HUES48 (cell line): ENCODE results near the gene FBXO10.

Experiments used
- H3K27ac ChIP-seq: one replicate; pipeline ENCODE4 v1.7.0; 2013; ENCODE audit warnings: low read depth, low read length, inconsistent platforms
- H3K27me3 ChIP-seq: 2 replicates; pipeline ENCODE4 v1.6.1; 2013; ENCODE audit warnings: mild to moderate bottlenecking, low read length; ENCODE audit not compliant: control insufficient read depth, insufficient read depth
- H3K36me3 ChIP-seq: 2 replicates; pipeline ENCODE4 v1.6.1; 2013; ENCODE audit warnings: low read length; ENCODE audit not compliant: control insufficient read depth, insufficient read depth
- H3K4me1 ChIP-seq: 2 replicates; pipeline ENCODE4 v1.6.1; 2013; ENCODE audit warnings: mild to moderate bottlenecking, low read length; ENCODE audit not compliant: control insufficient read depth, insufficient read depth
- H3K4me3 ChIP-seq: 2 replicates; pipeline ENCODE4 v1.5.1; 2013; ENCODE audit warnings: mild to moderate bottlenecking, low read depth, low read length
- H3K9ac ChIP-seq: 2 replicates; pipeline ENCODE4 v1.6.1; 2013; ENCODE audit warnings: mild to moderate bottlenecking, low read depth, low read length, moderate library complexity
- H3K9me3 ChIP-seq: 2 replicates; pipeline ENCODE4 v1.6.1; 2013; ENCODE audit warnings: low read length; ENCODE audit not compliant: control insufficient read depth, insufficient read depth

Gene FBXO10

GRCh38 chr9:37551468-37551867 lies 24.7 kb downstream of the FBXO10 start:
- no peak overlapping the region for H3K4me3 ChIP-seq
- H3K27ac ChIP-seq = no peak overlapping the region
- no peaks in the 10 kb centered on the region for H3K9me3 ChIP-seq
- H3K27me3 ChIP-seq = no peaks in the 10 kb centered on the region
- H3K36me3 ChIP-seq = no peaks in the 10 kb centered on the region
- peaks cover 4% of the 10 kb centered on the region; the same call in 1 of the 2 replicates for H3K4me1 ChIP-seq
- H3K9ac ChIP-seq = no peak overlapping the region

GRCh38 chr9:37550781-37551180 lies 25.4 kb downstream of the FBXO10 start:
- Histone ChIP-seq H3K4me1 (peaks cover 4% of the 10 kb centered on the region; the same call in 1 of the 2 replicates), H3K27ac (no peak overlapping the region), H3K9ac (no peak overlapping the region), H3K36me3 (no peaks in the 10 kb centered on the region), H3K4me3 (no peak overlapping the region), H3K27me3 (no peaks in the 10 kb centered on the region), H3K9me3 (no peaks in the 10 kb centered on the region)

- Histone ChIP-seq H3K4me3 (no peak overlapping the region), H3K9me3 (no peaks in the 10 kb centered on the region), H3K27ac (no peak overlapping the region)
Measured at GRCh38 chr9:37549527-37549926, 26.7 kb downstream of the FBXO10 start.

DNA sequence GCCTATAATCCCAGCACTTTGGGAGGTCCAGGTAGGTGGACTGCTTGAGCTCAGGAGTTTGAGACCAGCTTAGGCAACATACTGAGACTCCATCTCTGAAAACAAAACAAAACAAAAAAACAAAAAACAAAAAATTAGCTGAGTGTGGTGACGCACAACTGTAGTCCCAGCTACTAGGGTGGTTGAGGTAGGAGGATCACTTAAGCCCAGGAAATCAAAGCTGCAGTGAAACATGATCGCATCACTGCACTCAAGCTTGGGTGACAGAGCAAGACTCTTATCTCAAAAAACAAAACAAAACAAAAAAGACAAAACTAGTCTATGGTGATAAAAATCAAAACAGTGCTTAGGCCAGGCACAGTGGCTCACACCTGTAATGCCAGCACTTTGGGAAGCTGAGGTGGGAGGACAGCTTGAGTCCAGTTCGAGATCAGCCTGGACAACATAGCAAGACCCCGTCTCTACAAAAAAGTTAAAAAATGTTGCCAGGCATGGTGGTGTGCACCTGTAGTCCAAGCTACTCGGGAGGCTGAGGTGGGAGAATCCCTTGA lies 28.8 kb downstream of the FBXO10 start:
- H3K36me3 ChIP-seq = no peaks in the 10 kb centered on the region
- no peak overlapping the region for H3K4me3 ChIP-seq
- H3K9ac ChIP-seq = no peak overlapping the region
- no peaks in the 10 kb centered on the region for H3K9me3 ChIP-seq
- H3K27me3 ChIP-seq = no peaks in the 10 kb centered on the region
- no peak overlapping the region for H3K27ac ChIP-seq
- peaks cover 4% of the 10 kb centered on the region; the same call in 1 of the 2 replicates for H3K4me1 ChIP-seq

More at GRCh38 chr9:37549527-37549926, 26.7 kb downstream of the FBXO10 start:
- no peaks in the 10 kb centered on the region for H3K36me3 ChIP-seq
- no peak overlapping the region for H3K9ac ChIP-seq
- peaks cover 4% of the 10 kb centered on the region; the same call in 1 of the 2 replicates for H3K4me1 ChIP-seq
- H3K27me3 ChIP-seq = no peaks in the 10 kb centered on the region

DNA sequence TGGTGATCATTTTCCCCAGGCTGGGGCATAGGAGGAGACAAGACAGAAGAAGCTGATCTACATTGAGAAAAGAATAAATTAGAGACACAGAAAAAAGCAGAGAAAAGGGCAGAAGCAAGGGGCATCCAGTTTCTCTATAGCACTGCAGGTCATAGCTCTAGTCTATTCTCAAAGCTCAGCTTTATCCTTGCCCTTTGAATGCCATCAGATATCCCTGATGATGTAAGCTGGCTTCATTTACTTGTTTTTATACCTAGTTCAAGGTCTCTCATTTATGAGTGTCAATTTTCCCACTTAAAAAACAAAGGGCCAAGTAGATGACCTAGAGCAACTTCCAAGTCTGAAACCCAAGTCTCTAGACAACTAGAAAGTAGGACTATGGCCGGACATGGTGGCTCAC lies 32.7 kb downstream of the FBXO10 start:
- H3K27me3 ChIP-seq = no peaks in the 10 kb centered on the region
- H3K36me3 ChIP-seq = peaks cover 24% of the 10 kb centered on the region
- H3K9ac ChIP-seq = no peak overlapping the region
- H3K4me3 ChIP-seq = no peak overlapping the region
- H3K27ac ChIP-seq = no peak overlapping the region
- no peaks in the 10 kb centered on the region for H3K4me1 ChIP-seq
- no peaks in the 10 kb centered on the region for H3K9me3 ChIP-seq

- H3K4me1 ChIP-seq = no peaks in the 10 kb centered on the region
Measured at GRCh38 chr9:37542895-37543294, 33.3 kb downstream of the FBXO10 start.

DNA sequence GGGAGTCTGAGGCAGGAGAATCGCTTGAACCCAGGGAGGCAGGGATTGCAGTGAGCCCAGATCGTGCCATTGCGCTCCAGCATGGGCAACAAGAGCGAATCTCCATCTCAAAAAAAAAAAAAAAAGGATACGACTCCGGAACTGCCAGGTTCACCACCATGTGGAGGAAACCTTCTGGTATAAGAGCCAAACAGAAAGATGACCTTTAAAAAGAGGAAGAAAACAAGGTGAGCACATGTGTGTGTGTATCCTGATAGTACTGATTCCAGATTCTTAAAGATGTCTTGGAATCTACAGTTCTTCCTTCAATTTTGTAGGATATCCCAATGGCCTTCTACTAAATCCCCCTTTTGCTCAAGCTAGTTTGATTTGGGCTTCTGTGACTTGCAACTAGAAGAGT lies 33.7 kb downstream of the FBXO10 start:
- peaks cover 33% of the 10 kb centered on the region for H3K36me3 ChIP-seq
- H3K27ac ChIP-seq = no peak overlapping the region
- no peaks in the 10 kb centered on the region for H3K27me3 ChIP-seq
- no peak overlapping the region for H3K9ac ChIP-seq
- H3K9me3 ChIP-seq = no peaks in the 10 kb centered on the region
- H3K4me1 ChIP-seq = no peaks in the 10 kb centered on the region
- no peak overlapping the region for H3K4me3 ChIP-seq

More at GRCh38 chr9:37542895-37543294, 33.3 kb downstream of the FBXO10 start:
- Histone ChIP-seq H3K4me3 (no peak overlapping the region), H3K27ac (no peak overlapping the region), H3K36me3 (peaks cover 29% of the 10 kb centered on the region), H3K27me3 (no peaks in the 10 kb centered on the region), H3K9me3 (no peaks in the 10 kb centered on the region), H3K9ac (no peak overlapping the region)

GRCh38 chr9:37541465-37541864 lies 34.7 kb downstream of the FBXO10 start:
- no peaks in the 10 kb centered on the region for H3K27me3 ChIP-seq
- no peak overlapping the region for H3K27ac ChIP-seq
- H3K9me3 ChIP-seq = no peaks in the 10 kb centered on the region
- H3K4me3 ChIP-seq = no peak overlapping the region
- H3K36me3 ChIP-seq = peaks cover 43% of the 10 kb centered on the region
- H3K9ac ChIP-seq = no peak overlapping the region
- H3K4me1 ChIP-seq = no peaks in the 10 kb centered on the region

DNA sequence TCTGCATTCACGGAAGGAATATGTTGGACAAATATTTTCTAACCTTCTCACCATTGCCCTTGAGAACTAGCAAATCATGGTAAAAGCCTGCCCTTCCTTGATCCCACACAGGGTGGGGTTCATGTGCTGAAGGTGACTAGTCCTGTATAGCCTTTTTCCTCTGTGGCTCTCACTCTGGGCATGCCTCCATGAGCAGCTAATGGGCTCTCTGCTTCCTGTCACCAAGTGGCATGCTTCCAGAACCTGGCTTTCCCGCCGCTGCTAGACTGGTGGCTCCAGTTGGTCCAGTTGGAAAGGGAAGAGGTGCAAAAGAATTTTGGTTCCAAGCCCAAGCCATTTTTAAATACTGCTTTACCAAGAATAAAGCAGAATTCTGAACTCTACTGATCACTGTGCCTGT lies 35.5 kb downstream of the FBXO10 start:
- Histone ChIP-seq H3K9me3 (no peaks in the 10 kb centered on the region), H3K9ac (no peak overlapping the region), H3K36me3 (peaks cover 52% of the 10 kb centered on the region), H3K4me3 (no peak overlapping the region), H3K27ac (no peak overlapping the region), H3K27me3 (no peaks in the 10 kb centered on the region), H3K4me1 (no peaks in the 10 kb centered on the region)

DNA sequence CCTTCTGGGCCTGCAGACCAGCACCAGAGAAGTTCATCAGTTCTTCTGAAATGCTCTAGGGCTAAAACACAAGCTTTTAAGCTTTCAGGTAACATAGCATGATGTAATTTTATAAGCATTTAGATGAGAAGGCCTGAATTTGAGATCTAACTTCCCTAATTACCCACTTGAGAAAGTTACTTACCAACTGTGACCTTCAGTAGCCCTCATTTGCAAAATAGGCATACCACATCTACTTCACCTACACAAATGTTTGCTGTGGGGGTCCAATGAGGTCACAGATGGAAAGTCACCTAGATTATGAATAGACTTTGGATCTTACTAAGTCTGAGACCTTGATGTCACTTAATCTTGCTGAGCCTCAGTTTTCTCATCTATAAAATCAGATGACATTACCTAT lies 36.5 kb downstream of the FBXO10 start:
- Histone ChIP-seq H3K36me3 (peaks cover 55% of the 10 kb centered on the region), H3K27ac (no peak overlapping the region)

DNA sequence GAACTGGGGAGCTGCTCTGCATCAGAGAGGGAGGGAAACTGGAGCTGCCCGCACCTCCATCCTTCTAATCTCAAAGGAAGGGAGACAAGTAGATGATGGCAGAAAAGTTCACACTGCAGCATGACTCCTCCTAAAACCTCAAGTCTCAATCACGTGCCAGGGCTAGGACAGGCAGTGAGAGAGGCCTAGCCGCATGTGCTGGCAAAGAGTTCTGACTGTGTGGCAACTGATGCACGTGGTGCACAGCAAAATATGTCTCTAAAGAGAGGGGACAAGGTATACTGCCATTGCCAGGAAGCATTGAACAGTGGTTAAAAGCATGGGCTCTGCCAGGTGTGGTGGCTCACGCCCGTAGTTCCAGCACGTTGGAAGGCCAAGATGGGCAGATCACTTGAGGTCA lies 38.1 kb downstream of the FBXO10 start:
- Histone ChIP-seq H3K9me3 (no peaks in the 10 kb centered on the region), H3K36me3 (peaks cover 56% of the 10 kb centered on the region), H3K4me3 (no peak overlapping the region), H3K27me3 (no peaks in the 10 kb centered on the region), H3K4me1 (no peaks in the 10 kb centered on the region), H3K9ac (no peak overlapping the region), H3K27ac (no peak overlapping the region)

More for the DNA sequence above, 36.5 kb downstream of the FBXO10 start:
- Histone ChIP-seq H3K9me3 (no peaks in the 10 kb centered on the region), H3K9ac (no peak overlapping the region), H3K4me3 (no peak overlapping the region), H3K27me3 (no peaks in the 10 kb centered on the region), H3K4me1 (no peaks in the 10 kb centered on the region)
